AG04450 (cell line): ENCODE data around the gene CLEC10A. TPM values are rescaled to one million over a fixed set of nuclear protein-coding genes. Genes with fewer than 3 reads are reported as not detected.
"Not testable (repeated sequence)": the region's sequence is repeated elsewhere in the genome, so short reads cannot be mapped to it uniquely, and the experiment has no call there.

ENCODE experiments used
- CTCF ChIA-PET: fragments of 300-600, 350-600 bp; formaldehyde crosslinking; extraction: SDS; loops from one replicate; lab custom pipeline; 2022; ENCODE audit warnings: antibody characterized with exemption, inconsistent platforms; lab: Charles Lee
- POLR2A ChIA-PET: fragments of 350-600 bp; formaldehyde crosslinking; extraction: SDS; loops from one replicate; lab custom pipeline; 2021; ENCODE audit warnings: antibody characterized with exemption, inconsistent platforms; lab: Yijun Ruan, JAX
- DNase-seq: peaks from one replicate; pipeline ENCODE4 v3.0.0-alpha.2; 2011; ENCODE audit warnings: low read depth, low spot score
- H3K27ac ChIP-seq: one replicate; pipeline ENCODE4 v1.5.1; 2012; ENCODE audit warnings: low read depth, low read length, control low read depth
- H3K27me3 ChIP-seq: one replicate; pipeline ENCODE4 v1.6.0; 2012; ENCODE audit warnings: low read length; ENCODE audit not compliant: control insufficient read depth, insufficient read depth
- H3K4me3 ChIP-seq: 2 replicates; pipeline ENCODE4 v1.5.1; 2011; ENCODE audit warnings: mild to moderate bottlenecking, low read depth, low read length, control low read depth
- H3K9me3 ChIP-seq: 2 replicates; pipeline ENCODE4 v1.5.1; 2012; ENCODE audit warnings: low read length; ENCODE audit not compliant: control insufficient read depth, insufficient read depth
- polyA minus RNA-seq: library from RNA; depleted of rRNA, polyadenylated mRNA; stranded (reverse); fragments of >200 nt; gene quantifications from 2 replicates; pipeline ENCODE4 v1.2.3, GENCODE V29; 2011; rRNA and poly(A)+ RNA removed
- polyA plus RNA-seq: library from polyadenylated mRNA; depleted of rRNA; stranded (reverse); fragments of >200 nt; gene quantifications from 2 replicates; pipeline ENCODE4 v1.2.3, GENCODE V29; 2011; rRNA removed
- TF ChIP-seq, protein P1 (sequence below): IDR thresholded peaks from 2 replicates; pipeline ENCODE4 v1.5.1; 2011; ENCODE audit warnings: low read depth, low read length, control low read depth, inconsistent platforms

The CLEC10A gene, protein sequence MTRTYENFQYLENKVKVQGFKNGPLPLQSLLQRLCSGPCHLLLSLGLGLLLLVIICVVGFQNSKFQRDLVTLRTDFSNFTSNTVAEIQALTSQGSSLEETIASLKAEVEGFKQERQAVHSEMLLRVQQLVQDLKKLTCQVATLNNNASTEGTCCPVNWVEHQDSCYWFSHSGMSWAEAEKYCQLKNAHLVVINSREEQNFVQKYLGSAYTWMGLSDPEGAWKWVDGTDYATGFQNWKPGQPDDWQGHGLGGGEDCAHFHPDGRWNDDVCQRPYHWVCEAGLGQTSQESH
- polyA plus RNA-seq (not detected in 2 replicates), polyA minus RNA-seq (not detected in 2 replicates)

DNA sequence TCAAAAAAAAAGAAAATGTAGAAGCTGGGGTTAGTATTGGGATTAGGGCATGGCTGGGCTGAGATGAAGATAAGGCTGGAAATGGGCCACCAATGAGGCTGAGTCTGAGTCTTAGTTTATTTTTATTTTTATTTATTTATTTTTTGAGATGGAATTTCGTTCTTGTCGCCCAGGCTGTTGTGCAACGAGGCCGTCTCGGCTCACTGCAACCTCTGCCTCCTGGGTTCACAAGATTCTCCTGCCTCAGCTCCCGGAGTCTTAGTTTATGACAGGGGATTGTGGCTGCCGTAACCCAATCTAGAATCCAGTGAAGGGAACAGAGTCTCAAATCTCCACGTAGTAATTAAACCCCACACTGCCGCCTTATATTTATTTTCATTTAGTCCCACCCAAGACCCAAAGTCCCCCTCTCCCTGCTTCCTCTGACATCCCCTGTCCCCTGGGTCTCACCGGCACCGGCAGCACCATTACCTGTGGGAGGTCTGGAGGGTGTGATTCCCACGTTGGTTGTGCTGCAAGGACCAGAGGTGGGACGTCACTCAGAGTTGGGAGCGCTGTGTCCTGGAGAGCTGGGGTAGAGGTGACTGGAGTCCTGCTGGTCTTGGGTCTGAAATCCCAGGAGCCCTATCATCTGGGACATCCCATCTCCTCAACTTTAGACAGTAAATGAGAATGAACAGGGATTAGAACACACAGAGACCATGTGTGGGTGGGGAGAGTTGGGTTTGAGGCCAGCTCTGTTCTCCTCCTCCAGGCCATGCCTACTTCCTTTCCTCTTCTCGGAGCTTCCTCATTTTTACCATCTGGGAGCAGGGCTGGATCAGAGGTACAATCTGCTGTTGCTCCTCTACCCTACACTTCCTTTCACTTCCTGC lies at the start of gene CLEC10A:
CLEC10A (minus strand) TSS at position 671 of the 875 bp plus-strand sequence. CDS start 1,439 bp downstream, outside the sequence.
- Histone ChIP-seq H3K4me3 (no peak within 1 kb of the TSS), H3K27ac (no peak within 1 kb of the TSS), H3K9me3 (no peaks in the 10 kb centered on the region), H3K27me3 (no peaks in the 10 kb centered on the region)
- ChIA-PET CTCF (no interaction called here), POLR2A (no interaction called here)
- no peak for DNase-seq
- TF ChIP-seq, protein P1, sequence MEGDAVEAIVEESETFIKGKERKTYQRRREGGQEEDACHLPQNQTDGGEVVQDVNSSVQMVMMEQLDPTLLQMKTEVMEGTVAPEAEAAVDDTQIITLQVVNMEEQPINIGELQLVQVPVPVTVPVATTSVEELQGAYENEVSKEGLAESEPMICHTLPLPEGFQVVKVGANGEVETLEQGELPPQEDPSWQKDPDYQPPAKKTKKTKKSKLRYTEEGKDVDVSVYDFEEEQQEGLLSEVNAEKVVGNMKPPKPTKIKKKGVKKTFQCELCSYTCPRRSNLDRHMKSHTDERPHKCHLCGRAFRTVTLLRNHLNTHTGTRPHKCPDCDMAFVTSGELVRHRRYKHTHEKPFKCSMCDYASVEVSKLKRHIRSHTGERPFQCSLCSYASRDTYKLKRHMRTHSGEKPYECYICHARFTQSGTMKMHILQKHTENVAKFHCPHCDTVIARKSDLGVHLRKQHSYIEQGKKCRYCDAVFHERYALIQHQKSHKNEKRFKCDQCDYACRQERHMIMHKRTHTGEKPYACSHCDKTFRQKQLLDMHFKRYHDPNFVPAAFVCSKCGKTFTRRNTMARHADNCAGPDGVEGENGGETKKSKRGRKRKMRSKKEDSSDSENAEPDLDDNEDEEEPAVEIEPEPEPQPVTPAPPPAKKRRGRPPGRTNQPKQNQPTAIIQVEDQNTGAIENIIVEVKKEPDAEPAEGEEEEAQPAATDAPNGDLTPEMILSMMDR: no peak

DNA sequence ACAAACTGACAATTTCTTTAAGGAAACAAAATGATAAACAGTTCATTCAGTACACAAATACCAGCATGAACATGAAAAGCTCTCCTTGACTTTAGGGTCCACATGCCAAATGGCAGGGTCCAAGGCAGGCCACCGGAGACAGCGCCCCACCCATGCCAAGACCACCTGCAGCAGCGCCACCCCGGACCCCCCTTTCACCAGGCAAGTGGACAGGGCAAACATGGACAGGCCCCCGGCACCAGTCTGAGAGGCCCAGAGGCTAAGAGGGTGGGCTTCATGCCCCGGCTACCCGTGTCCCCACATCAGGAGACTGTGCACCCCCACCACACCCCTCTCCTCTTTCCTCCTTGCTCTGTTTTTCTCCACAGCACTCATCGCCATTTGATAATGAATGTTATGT lies 49.3 kb upstream of the CLEC10A start:
- H3K4me3 ChIP-seq: no peak overlapping the region
- TF ChIP-seq, protein P1: no peak
- DNase-seq: no peak
- ChIA-PET POLR2A (no interaction called here), CTCF (interaction anchor here (1.1 to 1.5 kb wide), 2 partner anchors 77 to 83 kb away, joined by 3 to 9 read pairs; no protein-coding TSS in a partner anchor)
- H3K27ac ChIP-seq: no peak overlapping the region
- H3K9me3 ChIP-seq: no peaks in the 10 kb centered on the region; the same call in 1 of the 2 replicates
- peaks cover 32% of the 10 kb centered on the region for H3K27me3 ChIP-seq

DNA sequence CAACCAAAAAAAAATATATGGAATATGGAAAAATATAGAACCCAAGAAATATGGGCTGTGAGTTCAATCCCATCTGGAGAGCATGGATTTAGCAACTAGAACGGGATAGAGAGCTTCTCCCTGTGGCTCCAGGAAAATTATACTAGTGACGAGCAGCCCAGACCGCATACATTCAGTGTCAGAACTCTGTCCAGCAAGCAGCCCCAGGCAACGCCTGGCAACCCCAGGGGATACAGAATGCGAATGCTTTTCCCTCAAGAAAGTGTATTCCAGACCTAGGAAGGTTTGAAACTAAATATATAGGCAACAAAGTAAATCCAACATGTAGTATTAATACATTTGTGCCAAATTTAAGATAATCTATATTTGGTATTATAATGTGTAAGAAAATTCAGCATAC lies 48.1 kb upstream of the CLEC10A start:
- H3K9me3 ChIP-seq: no peaks in the 10 kb centered on the region; the same call in 1 of the 2 replicates
- H3K27ac ChIP-seq: no peak overlapping the region
- POLR2A ChIA-PET: no interaction called here
- peaks cover 27% of the 10 kb centered on the region for H3K27me3 ChIP-seq
- no peak for DNase-seq
- CTCF ChIA-PET: interaction anchor here (1.1 to 1.5 kb wide), 2 partner anchors 76 to 82 kb away, joined by 3 to 9 read pairs; no protein-coding TSS in a partner anchor
- TF ChIP-seq, protein P1: no peak
- H3K4me3 ChIP-seq: no peak overlapping the region

DNA sequence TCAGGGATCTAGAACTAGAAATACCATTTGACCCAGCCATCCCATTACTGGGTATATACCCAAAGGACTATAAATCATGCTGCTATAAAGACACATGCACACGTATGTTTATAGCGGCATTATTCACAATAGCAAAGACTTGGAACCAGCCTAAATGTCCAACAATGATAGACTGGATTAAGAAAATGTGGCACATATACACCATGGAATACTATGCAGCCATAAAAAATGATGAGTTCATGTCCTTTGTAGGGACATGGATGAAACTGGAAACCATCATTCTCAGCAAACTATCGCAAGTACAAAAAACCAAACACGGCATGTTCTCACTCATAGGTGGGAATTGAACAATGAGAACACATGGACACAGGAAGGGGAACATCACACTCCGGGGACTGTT lies 47.5 kb upstream of the CLEC10A start:
- H3K9me3 ChIP-seq, DNase-seq, H3K4me3 ChIP-seq, POLR2A ChIA-PET, CTCF ChIA-PET, H3K27ac ChIP-seq: not testable (repeated sequence)
- peaks cover 25% of the 10 kb centered on the region for H3K27me3 ChIP-seq

DNA sequence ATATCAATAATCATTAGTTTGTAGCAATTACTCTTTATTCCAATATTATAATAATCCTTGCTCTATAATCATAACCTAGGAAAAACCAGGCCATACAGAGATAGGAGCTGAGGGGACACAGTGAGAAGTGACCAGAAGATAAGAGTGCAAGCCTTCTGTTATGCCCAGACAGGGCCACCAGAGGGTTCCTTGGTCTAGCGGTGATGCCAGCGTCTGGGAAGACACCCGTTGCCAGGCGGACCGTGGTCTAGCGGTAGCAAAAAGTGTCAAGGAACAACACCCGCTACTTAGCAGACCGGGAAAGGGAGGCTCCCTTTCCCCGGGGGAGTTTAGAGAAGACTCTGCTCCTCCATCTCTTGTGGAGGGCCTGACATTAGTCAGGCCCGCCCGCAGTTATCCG lies 46.3 kb upstream of the CLEC10A start:
- POLR2A ChIA-PET, DNase-seq, H3K27ac ChIP-seq, H3K4me3 ChIP-seq, H3K9me3 ChIP-seq, CTCF ChIA-PET: not testable (repeated sequence)
- peaks cover 19% of the 10 kb centered on the region for H3K27me3 ChIP-seq
